IPS-NIHi7 (cell line): ENCODE data around the gene TAF9B.
"Not testable (repeated sequence)": the region's sequence is repeated elsewhere in the genome, so short reads cannot be mapped to it uniquely, and the experiment has no call there.

Source experiments
- DNase-seq: peaks from one replicate; pipeline ENCODE4 v3.0.0; 2012; ENCODE audit warnings: mixed read lengths; ENCODE audit errors: extremely low spot score

TAF9B gene

GRCh38 chrX:78139160-78140123 lies at the start of gene TAF9B:
Gene TAF9B (minus strand): TSS chrX:78139650. CDS start chrX:78139611, 39 bp downstream.
- DNase-seq: peak; percentile 85

- DNase-seq: no peak
Observed at GRCh38 chrX:78182881-78183280, 43.4 kb upstream of the TAF9B start.

- DNase-seq: no peak
Observed at GRCh38 chrX:78181307-78181706, 41.9 kb upstream of the TAF9B start.

GRCh38 chrX:78168065-78168464 lies 28.6 kb upstream of the TAF9B start:
- DNase-seq: no peak

GRCh38 chrX:78165425-78165824 lies 26.0 kb upstream of the TAF9B start:
- DNase-seq: no peak

- DNase-seq: not testable (repeated sequence)
Observed at GRCh38 chrX:78163175-78163574, 23.7 kb upstream of the TAF9B start.

GRCh38 chrX:78160711-78161110 lies 21.3 kb upstream of the TAF9B start:
- DNase-seq: not testable (repeated sequence)

GRCh38 chrX:78157846-78158245 lies 18.4 kb upstream of the TAF9B start:
- DNase-seq: not testable (repeated sequence)

GRCh38 chrX:78157373-78157772 lies 17.9 kb upstream of the TAF9B start:
- not testable (repeated sequence) for DNase-seq

GRCh38 chrX:78147002-78147540 lies 7.6 kb upstream of the TAF9B start:
- DNase-seq: not testable (repeated sequence)

GRCh38 chrX:78140206-78140605 lies 756 bp upstream of the TAF9B start:
- DNase-seq: no peak

GRCh38 chrX:78133238-78133960 lies 6.1 kb downstream of the TAF9B start:
- DNase-seq: no peak

GRCh38 chrX:78131117-78131516 lies 8.3 kb downstream of the TAF9B start:
- DNase-seq: no peak

GRCh38 chrX:78130396-78130795 lies 9.1 kb downstream of the TAF9B start:
- DNase-seq: no peak

GRCh38 chrX:78129714-78130113 lies 9.7 kb downstream of the TAF9B start:
- DNase-seq: no peak

GRCh38 chrX:78125781-78126180 lies 13.7 kb downstream of the TAF9B start:
- DNase-seq: not testable (repeated sequence)

GRCh38 chrX:78125148-78125547 lies 14.3 kb downstream of the TAF9B start:
- no peak for DNase-seq

GRCh38 chrX:78124307-78124706 lies 15.1 kb downstream of the TAF9B start:
- DNase-seq: no peak

- no peak for DNase-seq
Observed at GRCh38 chrX:78123190-78123589, 16.3 kb downstream of the TAF9B start.

- DNase-seq: no peak
Observed at GRCh38 chrX:78119521-78120227, 19.8 kb downstream of the TAF9B start.

- no peak for DNase-seq
Observed at GRCh38 chrX:78118628-78119027, 20.8 kb downstream of the TAF9B start.

- no peak for DNase-seq
Observed at GRCh38 chrX:78116766-78117165, 22.7 kb downstream of the TAF9B start.
